Measurements from ENCODE around the gene ZMYND15. TPM values are rescaled to one million over a fixed set of nuclear protein-coding genes. Genes with fewer than 3 reads are reported as not detected.

Gene ZMYND15
- total and polyA plus RNA-seq, 2 experiments from 2014 or later = 0.32 to 1.4 TPM

- no peaks in the 10 kb centered on the region for H3K4me1 ChIP-seq (ENCODE audit: insufficient read depth)
- H3K4me3 ChIP-seq = no peak overlapping the region
- peaks cover 6% of the 10 kb centered on the region; the same call in 2 of the 3 replicates for H3K4me1 Mint-ChIP-seq
- no peaks in the 10 kb centered on the region for H3K27me3 ChIP-seq (ENCODE audit: insufficient read depth)
- no peak overlapping the region for H3K27ac Mint-ChIP-seq
- H3K79me2 ChIP-seq (replicated peaks; ENCODE audit: insufficient read depth) = no peaks in the 10 kb centered on the region
- H3K27me3 Mint-ChIP-seq (ENCODE audit: insufficient read depth, low read depth, poor library complexity) = peaks cover 9% of the 10 kb centered on the region
- H3K4me3 Mint-ChIP-seq = no peak overlapping the region
- H3K9me3 Mint-ChIP-seq = no peaks in the 10 kb centered on the region
- no peaks in the 10 kb centered on the region for H3K36me3 Mint-ChIP-seq (ENCODE audit: low read depth)
- TF ChIP-seq ZNF114 (CRISPR knock-in tag; IDR thresholded peaks at IDR 0.05) = no peak
- no peak for TF ChIP-seq STAT1 (IDR thresholded peaks at IDR 0.05; ENCODE audit: unreplicated experiment)
- no peak for TF ChIP-seq EZH2phosphoT487 (IDR thresholded peaks at IDR 0.05; ENCODE audit: unreplicated experiment)
- TF ChIP-seq POLR2AphosphoS5 (IDR thresholded peaks at IDR 0.05; ENCODE audit: low read depth) = no peak
- TF ChIP-seq, protein P1, sequence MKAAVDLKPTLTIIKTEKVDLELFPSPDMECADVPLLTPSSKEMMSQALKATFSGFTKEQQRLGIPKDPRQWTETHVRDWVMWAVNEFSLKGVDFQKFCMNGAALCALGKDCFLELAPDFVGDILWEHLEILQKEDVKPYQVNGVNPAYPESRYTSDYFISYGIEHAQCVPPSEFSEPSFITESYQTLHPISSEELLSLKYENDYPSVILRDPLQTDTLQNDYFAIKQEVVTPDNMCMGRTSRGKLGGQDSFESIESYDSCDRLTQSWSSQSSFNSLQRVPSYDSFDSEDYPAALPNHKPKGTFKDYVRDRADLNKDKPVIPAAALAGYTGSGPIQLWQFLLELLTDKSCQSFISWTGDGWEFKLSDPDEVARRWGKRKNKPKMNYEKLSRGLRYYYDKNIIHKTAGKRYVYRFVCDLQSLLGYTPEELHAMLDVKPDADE (IDR thresholded peaks at IDR 0.05) = no peak
- TF ChIP-seq REST (IDR thresholded peaks at IDR 0.05; ENCODE audit: unreplicated experiment) = no peak
- H3K9me2 ChIP-seq (ENCODE audit: insufficient read depth) = no peaks in the 10 kb centered on the region
- no peaks in the 10 kb centered on the region for H3K36me3 ChIP-seq (ENCODE audit: insufficient read depth)
- 0 out of 2 replicates have a peak, but pooled peaks cover under 1% of the 10 kb centered on the region for H3F3A ChIP-seq (replicated peaks; ENCODE audit: low read depth)
- no peak for DNase-seq (ENCODE audit: low spot score)
- H3K4me2 ChIP-seq = no peak overlapping the region
- no peak overlapping the region for H3K27ac ChIP-seq (ENCODE audit: low read depth)
- H4K20me1 ChIP-seq (replicated peaks; ENCODE audit: insufficient read depth) = no peaks in the 10 kb centered on the region
- no peak overlapping the region for H2AFZ ChIP-seq
- no peak for ATAC-seq
Observed at GRCh38 chr17:4780325-4780955, 40.8 kb downstream of the ZMYND15 start.

GRCh38 chr17:4782652-4783051 is 43.0 kb downstream of the ZMYND15 start:
- Mint-ChIP-seq H3K27ac (no peak overlapping the region), H3K4me3 (no peak overlapping the region), H3K4me1 (peaks cover 17% of the 10 kb centered on the region), H3K36me3 (ENCODE audit: low read depth) (no peaks in the 10 kb centered on the region), H3K27me3 (ENCODE audit: insufficient read depth, low read depth, poor library complexity) (peaks cover 13% of the 10 kb centered on the region), H3K9me3 (no peaks in the 10 kb centered on the region)
- H3K79me2 ChIP-seq (replicated peaks; ENCODE audit: insufficient read depth) = no peaks in the 10 kb centered on the region
- TF ChIP-seq CTCF (conservative IDR thresholded peaks at IDR 0.05; ENCODE audit: low read depth in 2 of 2) (peak; percentile 23 to 50; a peak in 3 of 4 replicates), EZH2phosphoT487 (IDR thresholded peaks at IDR 0.05; ENCODE audit: unreplicated experiment) (no peak)
- TF ChIP-seq, protein P1 (IDR thresholded peaks at IDR 0.05) = no peak
- H3K27ac ChIP-seq (ENCODE audit: low read depth) = no peak overlapping the region
- no peaks in the 10 kb centered on the region for H3K9me2 ChIP-seq (ENCODE audit: insufficient read depth)
- H3K27me3 ChIP-seq (ENCODE audit: insufficient read depth) = peaks cover under 1% of the 10 kb centered on the region
- ATAC-seq (peak; percentile 48), DNase-seq (ENCODE audit: low spot score) (peak; percentile 54)
- no peak overlapping the region for H3K4me3 ChIP-seq
- H3K4me1 ChIP-seq (ENCODE audit: insufficient read depth) = peaks cover 19% of the 10 kb centered on the region
- H3K36me3 ChIP-seq (ENCODE audit: insufficient read depth) = no peaks in the 10 kb centered on the region
- no peak overlapping the region for H3K4me2 ChIP-seq
- no peaks in the 10 kb centered on the region for H4K20me1 ChIP-seq (replicated peaks; ENCODE audit: insufficient read depth)
- H3F3A ChIP-seq (replicated peaks; ENCODE audit: low read depth) = peaks cover 6% of the 10 kb centered on the region; the same call in 1 of the 2 replicates
- H2AFZ ChIP-seq = no peak overlapping the region; the same call in 1 of the 2 replicates

Measured in GM23338 (cell line).